Neural cell (in vitro differentiated cells): ENCODE data around the gene SALL3. TPM values are rescaled to one million over a fixed set of nuclear protein-coding genes. Genes with fewer than 3 reads are reported as not detected.

ENCODE experiments used
- H2AFZ ChIP-seq: fragments of 200-600, 300-800 bp; sonication (generic), shearing (Covaris generic); 2 replicates; pipeline ENCODE4 v1.6.0; 2014; ENCODE audit warnings: low read depth, mild to moderate bottlenecking, antibody characterized with exemption, low read length, moderate library complexity
- H3F3A ChIP-seq: fragments of 200-600 bp; shearing (Covaris generic); 2 replicates; pipeline ENCODE4 v1.6.1; 2016; ENCODE audit warnings: mild to moderate bottlenecking, moderate library complexity, mixed read lengths, antibody characterized with exemption, low read length; ENCODE audit not compliant: insufficient read depth, poor library complexity, severe bottlenecking
- H3K27ac ChIP-seq: fragments of 200-600, 300-800 bp; sonication (generic), shearing (Covaris generic); 2 replicates; pipeline ENCODE4 v1.5.1; 2014; ENCODE audit warnings: mild to moderate bottlenecking, low read length, moderate library complexity
- H3K27me3 ChIP-seq: fragments of 300-800, 200-600 bp; sonication (generic), shearing (Covaris generic); 2 replicates; pipeline ENCODE4 v1.6.0; 2014; ENCODE audit warnings: mild to moderate bottlenecking, low read depth, low read length, moderate library complexity; ENCODE audit not compliant: insufficient read depth
- H3K36me3 ChIP-seq: fragments of 300-800, 200-600 bp; sonication (generic), shearing (Covaris generic); 2 replicates; pipeline ENCODE4 v1.5.1; 2014; ENCODE audit warnings: mild to moderate bottlenecking, antibody characterized with exemption, low read length, moderate library complexity; ENCODE audit not compliant: insufficient read depth
- H3K4me2 ChIP-seq: fragments of 300-800, 200-600 bp; sonication (generic), shearing (Covaris generic); 2 replicates; pipeline ENCODE4 v1.6.0; 2014; ENCODE audit warnings: mild to moderate bottlenecking, low read length
- H3K4me3 ChIP-seq: fragments of 300-800, 200-600 bp; sonication (generic), shearing (Covaris generic); 2 replicates; pipeline ENCODE4 v1.5.1; 2014; ENCODE audit warnings: mild to moderate bottlenecking, low read length, moderate library complexity
- H3K79me2 ChIP-seq: fragments of 200-600 bp; shearing (Covaris generic); replicated peaks from 2 replicates; pipeline ENCODE4 v1.6.0; 2014; ENCODE audit warnings: mild to moderate bottlenecking, low read length, moderate library complexity; ENCODE audit not compliant: insufficient read depth
- H3K9ac ChIP-seq: fragments of 300-800, 200-600 bp; sonication (generic), shearing (Covaris generic); 2 replicates; pipeline ENCODE4 v1.6.1; 2016; ENCODE audit warnings: mild to moderate bottlenecking, low read length, mixed read lengths
- H3K9me2 ChIP-seq: fragments of 200-600 bp; shearing (Covaris generic); 2 replicates; pipeline ENCODE4 v1.6.1; 2016; ENCODE audit warnings: mild to moderate bottlenecking, low read length, mixed read lengths; ENCODE audit not compliant: insufficient read depth
- H3K9me3 ChIP-seq: fragments of 200-600, 300-800 bp; sonication (generic), shearing (Covaris generic); 2 replicates; pipeline ENCODE4 v1.6.1; 2016; ENCODE audit warnings: mild to moderate bottlenecking, mixed run types, low read length, moderate library complexity, mixed read lengths
- H4K20me1 ChIP-seq: fragments of 200-600 bp; shearing (Covaris generic); 2 replicates; pipeline ENCODE4 v1.6.1; 2016; ENCODE audit warnings: mild to moderate bottlenecking, mixed run types; ENCODE audit not compliant: insufficient read depth
- CTCF ChIP-seq: fragments of 450-650 bp; IDR thresholded peaks from 2 replicates; pipeline ENCODE4 v1.5.1; 2014; ENCODE audit warnings: antibody characterized with exemption, mild to moderate bottlenecking, moderate library complexity; ENCODE audit not compliant: poor library complexity, severe bottlenecking
- EP300 ChIP-seq: fragments of 450-650 bp; conservative IDR thresholded peaks from 2 replicates; pipeline ENCODE4 v1.6.1; 2014; ENCODE audit warnings: antibody characterized with exemption, mild to moderate bottlenecking, moderate library complexity; ENCODE audit not compliant: poor library complexity, severe bottlenecking
- EZH2 ChIP-seq: fragments of 200-600, 300-800 bp; shearing (Covaris generic), sonication (generic); IDR thresholded peaks from 2 replicates; pipeline ENCODE4 v1.6.1; 2014; ENCODE audit warnings: antibody characterized with exemption, low read length, borderline replicate concordance, mild to moderate bottlenecking; ENCODE audit not compliant: insufficient read depth, poor library complexity, severe bottlenecking
- MXI1 ChIP-seq: fragments of 450-650 bp; conservative IDR thresholded peaks from 2 replicates; pipeline ENCODE4 v1.6.1; 2014; ENCODE audit warnings: antibody characterized with exemption, mild to moderate bottlenecking; ENCODE audit not compliant: poor library complexity, severe bottlenecking
- POLR2AphosphoS5 ChIP-seq: IDR thresholded peaks from 2 replicates; pipeline ENCODE4 v1.6.1; 2012
- RAD21 ChIP-seq: fragments of 450-650 bp; conservative IDR thresholded peaks from 2 replicates; pipeline ENCODE4 v1.6.1; 2014; ENCODE audit warnings: antibody characterized with exemption, mild to moderate bottlenecking, moderate library complexity
- REST ChIP-seq: IDR thresholded peaks from 2 replicates; pipeline ENCODE4 v1.6.1; 2012; ENCODE audit warnings: borderline replicate concordance
- SMC3 ChIP-seq: fragments of 450-650 bp; conservative IDR thresholded peaks from 2 replicates; pipeline ENCODE4 v1.6.1; 2014; ENCODE audit warnings: antibody characterized with exemption, mild to moderate bottlenecking, moderate library complexity; ENCODE audit not compliant: poor library complexity
- TAF1 ChIP-seq: IDR thresholded peaks from 2 replicates; pipeline ENCODE4 v1.6.1; 2012; ENCODE audit warnings: low read depth
- polyA plus RNA-seq: library from polyadenylated mRNA; depleted of rRNA; stranded (reverse); fragments of >200 nt; gene quantifications from 2 replicates; pipeline ENCODE4 v1.2.3, GENCODE V29; 2014

Gene SALL3
- polyA plus RNA-seq, 1 donor from 2014 or later = 0.16 TPM

- Histone ChIP-seq H3K9me2 (no peaks in the 10 kb centered on the region), H3K27me3 (no peaks in the 10 kb centered on the region), H3K27ac (no peak overlapping the region), H2AFZ (no peak overlapping the region), H3K9ac (no peak overlapping the region), H4K20me1 (no peaks in the 10 kb centered on the region), H3K9me3 (no peaks in the 10 kb centered on the region), H3K4me2 (no peak overlapping the region), H3F3A (no peaks in the 10 kb centered on the region), H3K4me3 (no peak overlapping the region), H3K79me2 (no peaks in the 10 kb centered on the region), H3K36me3 (no peaks in the 10 kb centered on the region)
- TF ChIP-seq SMC3 (no peak), CTCF (no peak), RAD21 (no peak), EZH2 (no peak), POLR2AphosphoS5 (no peak), TAF1 (no peak), REST (no peak), EP300 (no peak), MXI1 (no peak)
These were observed 46.9 kb downstream of the SALL3 start for GRCh38 chr18:79026491-79026890.

- no peaks in the 10 kb centered on the region for H3K9me3 ChIP-seq
- no peaks in the 10 kb centered on the region for H3F3A ChIP-seq
- TF ChIP-seq SMC3 = no peak
- H3K4me3 ChIP-seq = no peak overlapping the region
- H3K79me2 ChIP-seq = no peaks in the 10 kb centered on the region
- H4K20me1 ChIP-seq = no peaks in the 10 kb centered on the region
- no peak overlapping the region for H3K9ac ChIP-seq
- no peak overlapping the region for H2AFZ ChIP-seq
- H3K27me3 ChIP-seq = no peaks in the 10 kb centered on the region
- H3K36me3 ChIP-seq = no peaks in the 10 kb centered on the region
- H3K9me2 ChIP-seq = no peaks in the 10 kb centered on the region
- no peak overlapping the region for H3K4me2 ChIP-seq
- no peak overlapping the region for H3K27ac ChIP-seq
These were observed 51.1 kb downstream of the SALL3 start for GRCh38 chr18:79030680-79031079.

GRCh38 chr18:79042276-79042675, 62.7 kb downstream of the SALL3 start:
- no peaks in the 10 kb centered on the region for H3K79me2 ChIP-seq
- H3K27me3 ChIP-seq = no peaks in the 10 kb centered on the region
- H3K9ac ChIP-seq = no peak overlapping the region
- H3F3A ChIP-seq = no peaks in the 10 kb centered on the region
- no peaks in the 10 kb centered on the region for H3K9me2 ChIP-seq
- no peak for TF ChIP-seq POLR2AphosphoS5
- TF ChIP-seq RAD21 = no peak
- TF ChIP-seq SMC3 = no peak
- TF ChIP-seq REST = no peak
- H3K4me2 ChIP-seq = no peak overlapping the region
- no peaks in the 10 kb centered on the region for H3K36me3 ChIP-seq
- H3K27ac ChIP-seq = no peak overlapping the region
- no peaks in the 10 kb centered on the region for H3K9me3 ChIP-seq
- no peak overlapping the region for H2AFZ ChIP-seq
- H4K20me1 ChIP-seq = no peaks in the 10 kb centered on the region
- no peak overlapping the region for H3K4me3 ChIP-seq
